ENCODE results near the gene EID2B.
A peak's percentile ranks its signal among the peaks of the same experiment; 100 is the strongest.

EID2B gene

DNA sequence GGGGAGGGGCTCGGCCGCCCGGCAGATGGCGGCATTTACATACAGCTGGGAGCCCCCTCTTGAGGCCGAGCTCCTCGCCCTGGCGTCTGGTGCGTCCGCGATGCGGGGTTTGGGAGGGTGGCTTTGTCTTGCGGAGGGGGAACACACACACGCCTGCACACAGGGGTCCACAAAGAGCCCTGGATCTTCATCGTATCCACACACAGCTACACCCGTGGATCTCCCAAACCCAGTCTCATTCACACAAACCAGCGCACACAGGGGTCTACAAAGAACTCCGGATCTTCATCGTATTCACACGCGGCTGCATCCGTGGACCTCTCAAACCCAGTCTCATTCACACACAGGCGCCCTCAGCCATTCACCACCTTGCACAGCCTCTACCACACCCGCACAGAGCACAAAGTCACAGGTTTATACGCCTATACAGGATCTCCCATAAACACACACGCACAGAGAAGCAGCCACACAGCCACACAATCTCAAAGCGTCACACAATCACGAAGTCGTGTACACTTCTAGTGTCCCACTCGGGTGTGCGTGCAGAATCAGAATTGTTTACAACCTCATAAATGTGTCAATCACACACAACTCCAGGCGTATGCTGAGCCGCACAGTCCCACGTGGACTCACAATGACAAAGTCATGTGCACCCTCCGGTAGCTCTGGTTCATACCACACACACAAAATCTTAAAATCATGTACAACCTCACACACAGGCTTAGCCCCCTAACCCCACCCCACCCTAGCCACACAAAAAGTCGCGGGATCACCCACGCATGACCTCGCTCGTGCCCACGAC, 34.5 kb downstream of the EID2B start:
- DNase-seq, result peak; percentile 54

DNA sequence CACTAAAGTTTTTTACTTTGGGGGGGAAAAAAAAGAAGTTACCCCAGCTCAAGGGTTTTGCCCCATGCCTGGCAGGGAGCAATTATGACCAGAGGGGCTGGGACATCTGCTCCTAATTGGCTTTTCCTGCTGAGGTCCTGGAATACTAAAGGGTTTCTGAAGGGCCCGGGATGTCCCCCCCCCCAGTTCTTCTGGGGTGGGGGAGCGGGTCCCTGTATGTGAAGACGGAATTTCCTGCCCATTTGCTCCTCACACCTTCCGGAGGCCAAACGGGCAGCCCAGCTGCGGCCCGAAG, 35.0 kb downstream of the EID2B start:
- DNase-seq, result no peak

DNA sequence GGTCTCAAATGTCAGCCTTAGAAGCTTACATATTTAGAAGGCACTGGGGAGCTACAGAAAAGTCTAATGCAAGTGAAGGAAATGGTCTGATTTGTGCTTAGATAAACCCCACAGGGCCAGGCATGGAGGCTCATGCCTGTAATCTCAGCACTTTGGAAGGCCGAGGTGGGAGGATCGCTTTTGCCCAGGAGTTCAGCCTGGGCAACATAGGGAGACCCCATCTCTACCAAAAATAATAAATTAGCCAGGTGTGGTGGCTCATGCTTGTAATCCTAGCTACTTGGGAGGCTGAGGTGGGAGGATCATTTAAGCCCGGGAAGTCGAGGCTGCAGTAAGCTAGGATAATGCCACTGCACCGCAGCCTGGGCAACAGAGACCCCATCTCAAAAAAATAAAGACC, 36.6 kb downstream of the EID2B start:
- no peak for DNase-seq

DNA sequence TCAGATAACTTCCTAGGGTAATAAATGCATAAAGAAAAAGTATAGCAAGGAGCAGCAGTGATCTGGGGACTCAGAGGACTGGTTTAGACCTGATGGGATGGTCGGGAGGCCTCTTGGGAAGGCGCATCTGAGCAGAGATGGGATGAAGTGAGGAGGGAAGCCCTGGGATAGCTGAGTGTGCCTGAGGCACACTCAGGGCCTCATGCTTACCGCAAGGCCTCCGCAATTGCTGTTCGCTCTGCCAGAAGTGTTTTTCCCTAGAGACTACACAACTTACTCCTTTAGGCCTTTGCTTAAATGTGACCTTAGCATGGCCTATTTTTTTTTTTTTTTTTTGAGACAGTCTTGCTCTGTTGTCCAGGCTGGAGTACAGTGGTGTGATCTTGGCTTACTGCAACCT, 38.0 kb downstream of the EID2B start:
- DNase-seq, result no peak

DNA sequence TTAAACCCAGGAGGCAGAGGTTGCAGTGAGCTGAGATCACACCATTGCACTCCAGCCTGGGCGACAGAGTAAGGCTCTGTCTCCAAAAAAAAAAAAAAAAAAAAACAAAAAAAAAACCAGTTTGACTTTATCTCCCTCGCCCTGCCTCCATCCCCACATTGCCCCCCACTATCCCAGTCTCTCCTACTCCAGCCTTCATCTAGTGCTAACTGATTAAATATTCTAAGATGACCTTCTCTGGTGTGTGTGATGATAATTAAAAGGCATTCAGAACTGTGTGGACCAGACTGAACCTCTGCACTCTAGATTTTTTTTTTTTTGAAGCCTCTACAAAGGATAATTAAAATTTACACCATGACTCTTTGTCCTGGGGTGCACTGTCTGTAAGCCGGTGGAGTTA, 39.9 kb downstream of the EID2B start:
- DNase-seq, result no peak

DNA sequence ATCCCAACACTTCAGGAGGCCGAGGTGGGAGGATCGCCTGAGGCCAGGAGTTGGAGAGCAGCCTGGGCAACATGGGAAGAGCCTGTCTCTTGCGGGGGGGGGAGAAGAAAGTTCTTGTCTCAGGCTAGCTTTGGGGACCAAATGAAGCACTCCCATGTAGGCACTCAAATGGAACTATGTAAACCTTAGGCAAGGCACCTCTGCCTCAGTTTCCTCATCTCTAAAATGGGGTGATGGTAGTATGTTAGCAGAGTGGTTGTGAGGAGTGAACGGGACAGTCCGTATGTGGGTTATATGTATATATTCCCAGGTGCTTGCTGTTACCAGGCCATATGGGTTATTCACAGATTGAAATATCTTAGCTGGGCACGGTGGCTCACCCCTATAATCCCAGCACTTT, 40.4 kb downstream of the EID2B start:
- DNase-seq, result no peak

DNA sequence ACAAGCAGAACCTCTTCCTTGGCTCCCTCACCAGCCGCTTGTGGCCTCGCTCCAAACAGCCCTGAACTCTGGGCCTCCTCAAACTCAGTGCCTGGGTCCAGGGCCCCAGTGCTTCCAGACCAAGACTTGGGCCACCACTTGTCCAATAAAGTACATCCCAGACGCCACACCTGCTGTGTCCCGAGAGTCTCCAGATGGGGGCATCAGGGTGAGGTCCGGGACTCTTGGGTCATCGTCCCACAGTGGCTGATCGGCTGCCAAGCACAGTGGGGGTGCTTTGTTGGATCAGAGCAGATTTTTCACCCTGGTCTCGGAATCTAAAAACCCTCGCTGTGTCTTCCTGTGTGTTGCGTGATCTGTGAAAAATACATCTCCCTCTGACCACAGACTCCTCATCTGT, 42.9 kb downstream of the EID2B start:
- no peak for DNase-seq

DNA sequence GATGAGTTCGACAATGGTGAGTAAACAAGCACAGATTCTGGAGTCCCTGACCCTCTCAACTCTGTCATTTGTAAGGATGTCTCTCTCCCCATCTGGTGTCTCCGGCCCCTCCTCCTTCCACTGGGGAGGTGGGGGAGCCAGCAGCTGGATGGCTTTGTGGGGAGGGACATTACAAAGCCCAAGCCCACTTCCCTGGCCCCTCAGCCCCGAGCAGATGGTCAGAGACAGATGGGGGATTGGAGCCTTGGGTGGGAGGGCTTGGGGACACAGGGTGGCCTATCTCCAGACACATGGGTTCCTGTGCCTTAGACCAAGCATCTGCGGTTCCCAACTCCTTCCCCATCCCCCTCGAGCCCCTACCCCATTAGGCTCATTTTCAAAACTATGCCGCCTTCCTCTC, 49.5 kb downstream of the EID2B start:
- no peak for DNase-seq

DNA sequence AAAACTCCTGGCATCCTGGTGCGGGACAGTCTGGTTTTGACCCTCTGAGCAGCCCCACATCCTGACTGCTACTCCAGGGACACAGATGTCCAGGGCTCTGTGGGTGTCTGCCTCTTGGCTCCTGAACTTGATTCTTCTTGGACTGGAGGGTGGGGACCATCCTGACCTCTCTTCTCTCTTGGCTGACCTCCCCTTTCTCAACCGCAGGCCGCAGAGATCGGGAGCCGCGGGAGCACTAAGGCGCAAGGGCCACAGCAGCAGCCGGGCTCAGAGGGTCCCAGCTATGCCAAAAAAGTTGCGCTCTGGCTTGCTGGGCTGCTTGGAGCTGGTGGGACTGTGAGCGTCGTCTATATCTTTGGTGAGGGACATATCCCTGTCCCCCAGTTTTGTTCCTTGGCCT, 51.0 kb downstream of the EID2B start:
- DNase-seq, result no peak

DNA sequence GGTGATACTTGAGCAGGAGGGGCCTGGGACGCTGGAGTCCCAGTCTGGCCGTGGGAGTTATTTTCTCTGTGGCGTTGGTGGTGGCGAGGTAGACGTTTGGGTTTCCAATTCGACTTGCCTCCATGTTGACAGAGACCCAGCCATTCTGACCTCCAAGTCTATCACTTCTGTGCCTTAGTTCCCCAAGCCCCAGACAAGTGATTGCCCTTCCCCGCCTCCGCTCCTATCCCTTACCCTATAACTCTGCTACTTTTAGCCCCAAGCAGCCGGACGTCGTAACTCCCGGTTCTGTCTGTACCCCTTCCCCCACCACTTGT, 51.5 kb downstream of the EID2B start:
- DNase-seq, result no peak

All from NCI-H1694 (cell line).